ENCODE measurements around the gene EYS.

DNA sequence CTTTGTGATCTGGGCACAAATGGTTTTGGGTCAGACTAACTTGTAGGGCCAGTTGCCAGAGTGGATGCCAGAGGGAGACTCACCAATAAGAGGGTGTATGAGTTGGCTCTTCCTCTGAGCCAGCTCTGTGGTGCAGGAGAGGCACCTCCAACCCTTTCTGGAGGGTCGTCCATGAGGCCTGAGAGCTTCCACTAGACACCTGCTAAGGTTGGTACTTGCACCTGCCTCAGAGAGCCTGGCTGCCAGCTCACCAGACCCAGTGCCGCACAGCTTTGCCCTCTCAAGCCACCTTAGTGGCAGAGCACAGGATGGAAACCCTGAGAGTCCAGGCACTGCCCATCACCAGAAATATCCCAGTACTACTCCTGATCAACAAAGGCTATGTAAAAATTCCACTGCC, 504.3 kb downstream of the EYS start:
- TF ChIP-seq GATA3 (IDR thresholded peaks at IDR 0.05; ENCODE audit: low read depth, low read length), result no peak
- no peak for TF ChIP-seq GATA2 (IDR thresholded peaks at IDR 0.05; ENCODE audit: low read depth, low read length)

All from SH-SY5Y (cell line).